GM12878 (cell line): ENCODE results near the gene ARHGEF3.

Source experiments
- CREM ChIP-seq: IDR thresholded peaks from 2 replicates; pipeline ENCODE4 v1.6.1; 2014; ENCODE audit warnings: antibody characterized with exemption, low read depth
- CTCF ChIP-seq, 3 experiments: IDR thresholded peaks in 2 of 3; conservative IDR thresholded peaks in 1 of 3; 2 replicates each; pipeline ENCODE4 v1.5.1; 2011; ENCODE audit warnings: low read depth in 3 of 3, low read length in 3 of 3, mild to moderate bottlenecking in 3 of 3, control low read depth in 2 of 3, moderate library complexity in 2 of 3, inconsistent platforms in 1 of 3, mixed read lengths in 1 of 3; ENCODE audit not compliant: control insufficient read depth in 2 of 3, insufficient read depth in 1 of 3; ENCODE audit errors: extremely low read depth in 1 of 3
- EZH2 ChIP-seq: IDR thresholded peaks from 2 replicates; pipeline ENCODE4 v1.6.1; 2012; ENCODE audit warnings: low read depth, mild to moderate bottlenecking, control low read depth, inconsistent platforms, low read length, borderline replicate concordance; ENCODE audit not compliant: control insufficient read depth
- RFX5 ChIP-seq: IDR thresholded peaks from 2 replicates; pipeline ENCODE4 v1.6.1; 2011; ENCODE audit warnings: low read depth, low read length, improper control_type of control experiment

- TF ChIP-seq CREM (no peak), EZH2 (no peak), CTCF (IDR thresholded peaks at IDR 0.05 in 2 of 3, conservative IDR thresholded peaks at IDR 0.05 in 1 of 3; ENCODE audit: control insufficient read depth in 2 of 3, extremely low read depth in 1 of 3, insufficient read depth in 1 of 3, low read depth in 3 of 3, low read length in 3 of 3) (no peak), RFX5 (no peak)
These were observed 1.0 kb upstream of the ARHGEF3 start for GRCh38 chr3:56802790-56803189.
